Measurements from ENCODE around the gene FOXD4L6.
"Not testable (repeated sequence)": the region's sequence is repeated elsewhere in the genome, so short reads cannot be mapped to it uniquely, and the experiment has no call there.

The FOXD4L6 gene

DNA sequence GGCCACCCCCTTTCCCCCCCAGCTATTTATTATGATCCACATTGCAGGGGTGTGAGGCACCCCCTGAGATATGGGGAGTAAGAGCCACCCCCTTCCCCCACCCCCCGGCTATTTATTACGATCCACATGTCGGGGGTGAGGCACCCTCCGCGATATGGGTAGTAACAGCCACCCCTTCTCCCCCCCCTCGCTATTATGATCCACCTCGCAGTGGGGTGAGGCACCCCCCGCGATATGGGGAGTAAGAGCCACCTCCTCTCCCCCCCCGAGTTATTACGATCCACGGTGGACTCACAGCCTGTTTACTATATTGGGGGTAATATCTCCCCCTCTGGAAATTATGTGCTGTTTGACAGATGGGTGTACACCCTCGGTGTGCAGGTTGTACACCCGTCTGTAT lies 15.1 kb downstream of the FOXD4L6 start:
- not testable (repeated sequence) for H3K4me1 Mint-ChIP-seq; H3K4me3 Mint-ChIP-seq; H3K27me3 Mint-ChIP-seq; H3K27ac Mint-ChIP-seq (ENCODE audit: low read depth); H3K9me3 Mint-ChIP-seq; DNase-seq (ENCODE audit: low spot score in 2 of 2); H3K36me3 Mint-ChIP-seq (ENCODE audit: insufficient read depth)
- ATAC-seq (replicated peaks; ENCODE audit: extremely low read depth, poor library complexity, severe bottlenecking) = peak; percentile 26

DNA sequence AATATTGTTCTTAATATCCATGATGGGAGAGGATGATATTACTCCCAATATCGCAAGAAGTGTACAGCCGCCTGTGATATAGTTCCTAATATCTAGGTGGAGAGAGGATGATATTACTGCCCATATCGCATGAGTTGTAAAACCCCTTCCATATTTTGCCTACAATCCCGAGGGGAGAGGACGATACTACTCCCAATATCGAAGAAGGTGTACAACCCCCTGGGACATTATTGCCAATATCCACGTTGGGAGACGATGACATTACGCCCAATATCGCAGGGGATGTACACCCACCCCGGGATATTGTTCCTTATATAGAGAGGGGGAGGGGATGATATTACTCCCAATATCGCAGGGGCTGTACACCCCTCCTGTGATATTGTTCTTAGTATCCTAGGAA lies 17.1 kb downstream of the FOXD4L6 start:
- not testable (repeated sequence) for H3K4me1 Mint-ChIP-seq; H3K27ac Mint-ChIP-seq (ENCODE audit: low read depth); H3K27me3 Mint-ChIP-seq; H3K9me3 Mint-ChIP-seq; H3K4me3 Mint-ChIP-seq; ATAC-seq (replicated peaks; ENCODE audit: extremely low read depth, poor library complexity, severe bottlenecking); H3K36me3 Mint-ChIP-seq (ENCODE audit: insufficient read depth); DNase-seq (ENCODE audit: low spot score in 2 of 2)

DNA sequence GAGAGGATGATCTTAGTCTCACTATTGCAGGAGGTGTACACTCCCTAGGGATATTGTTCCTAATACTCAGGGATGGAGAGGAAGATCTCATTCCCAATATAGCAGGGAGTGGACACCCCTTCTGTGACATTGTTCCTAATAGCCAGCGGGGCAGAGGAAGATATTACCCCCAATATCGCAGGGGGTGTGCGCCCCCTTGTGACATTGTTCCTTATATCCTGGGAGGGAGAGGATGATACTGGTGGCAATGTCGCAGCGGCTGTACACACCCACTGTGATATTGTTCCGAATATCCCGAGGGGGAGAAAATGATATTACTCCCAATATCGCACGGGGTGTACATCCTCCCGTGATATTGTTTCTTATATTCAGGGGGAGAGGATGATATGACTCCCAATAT lies 17.6 kb downstream of the FOXD4L6 start:
- not testable (repeated sequence) for H3K4me3 Mint-ChIP-seq; H3K27ac Mint-ChIP-seq (ENCODE audit: low read depth); H3K9me3 Mint-ChIP-seq; H3K4me1 Mint-ChIP-seq; DNase-seq (ENCODE audit: low spot score in 2 of 2); ATAC-seq (replicated peaks; ENCODE audit: extremely low read depth, poor library complexity, severe bottlenecking); H3K27me3 Mint-ChIP-seq; H3K36me3 Mint-ChIP-seq (ENCODE audit: insufficient read depth)

DNA sequence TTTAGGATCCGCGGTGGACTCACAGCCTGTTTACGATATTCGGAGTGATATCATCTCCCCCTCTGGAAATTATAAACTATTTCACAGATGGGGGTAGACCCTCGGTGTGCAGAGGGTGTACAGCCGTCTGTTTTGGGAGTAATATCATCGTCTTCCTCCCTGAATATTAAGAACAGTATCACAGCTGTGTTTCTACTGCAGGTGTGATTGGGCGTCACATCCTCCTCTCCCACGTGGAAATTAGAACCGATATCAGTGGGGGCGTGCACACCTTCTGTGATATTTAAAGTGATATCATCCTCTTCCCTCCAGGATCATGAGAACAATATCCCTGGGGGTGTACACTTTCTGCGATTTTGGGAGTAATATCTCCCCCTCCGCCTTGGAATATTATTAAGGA lies 19.2 kb downstream of the FOXD4L6 start:
- H3K27ac Mint-ChIP-seq (ENCODE audit: low read depth); H3K4me3 Mint-ChIP-seq; H3K36me3 Mint-ChIP-seq (ENCODE audit: insufficient read depth); ATAC-seq (replicated peaks; ENCODE audit: extremely low read depth, poor library complexity, severe bottlenecking); DNase-seq (ENCODE audit: low spot score in 2 of 2); H3K27me3 Mint-ChIP-seq; H3K9me3 Mint-ChIP-seq; H3K4me1 Mint-ChIP-seq: not testable (repeated sequence)

DNA sequence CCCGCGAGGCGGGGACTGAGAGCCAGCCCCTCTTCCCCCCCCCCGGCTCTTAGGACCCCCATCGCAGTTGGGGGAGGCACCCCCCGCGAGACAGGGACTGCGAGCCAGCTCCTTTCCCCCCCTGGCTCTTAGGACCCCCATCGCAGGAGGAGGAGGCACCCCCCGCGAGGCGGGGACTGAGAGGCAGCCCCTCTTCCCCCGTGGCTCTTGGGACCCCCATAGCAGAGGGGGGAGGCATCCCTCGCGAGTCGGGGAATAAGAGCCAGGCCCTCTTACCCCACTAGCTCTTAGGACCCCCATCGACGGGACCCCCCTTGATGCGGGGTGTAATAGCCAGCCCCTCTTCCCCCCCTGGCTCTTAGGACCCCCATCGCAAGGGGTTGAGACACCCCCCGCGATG lies 19.7 kb downstream of the FOXD4L6 start:
- not testable (repeated sequence) for H3K27ac Mint-ChIP-seq (ENCODE audit: low read depth); H3K9me3 Mint-ChIP-seq; ATAC-seq (replicated peaks; ENCODE audit: extremely low read depth, poor library complexity, severe bottlenecking); H3K4me1 Mint-ChIP-seq; H3K27me3 Mint-ChIP-seq; H3K4me3 Mint-ChIP-seq; DNase-seq (ENCODE audit: low spot score in 2 of 2); H3K36me3 Mint-ChIP-seq (ENCODE audit: insufficient read depth)

DNA sequence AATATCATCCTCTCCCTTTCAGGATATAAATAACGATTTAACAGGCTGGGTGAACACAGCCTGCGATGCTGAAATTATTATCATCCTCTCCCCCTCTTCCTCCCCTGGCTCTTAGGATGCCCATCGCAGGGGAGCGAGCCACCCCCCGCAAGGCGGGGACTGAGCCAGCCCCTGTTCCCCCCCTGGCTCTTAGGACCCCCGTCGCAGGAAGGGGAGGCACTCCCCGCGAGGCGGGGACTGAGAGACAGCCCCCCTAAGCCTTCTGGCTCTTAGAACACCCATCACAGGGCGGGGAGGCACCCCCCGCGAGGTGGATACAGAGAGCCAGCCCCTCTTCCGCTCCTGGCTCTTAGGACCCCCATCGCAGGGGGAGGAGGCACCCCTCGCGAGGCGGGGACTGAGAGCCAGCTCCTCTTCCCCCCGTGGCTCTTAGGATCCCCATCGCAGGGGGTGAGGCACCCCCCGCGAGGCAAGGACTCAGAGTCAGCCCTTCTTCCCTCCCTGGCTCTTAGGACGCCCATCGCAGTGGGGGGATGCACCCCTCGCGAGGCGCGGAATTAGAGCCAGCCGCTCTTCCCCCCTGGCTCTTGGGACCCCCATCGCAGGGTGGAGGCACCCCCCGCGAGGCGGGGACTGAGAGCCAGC lies 21.9 kb downstream of the FOXD4L6 start:
- not testable (repeated sequence) for ATAC-seq (replicated peaks; ENCODE audit: extremely low read depth, poor library complexity, severe bottlenecking); DNase-seq (ENCODE audit: low spot score in 2 of 2); H3K27me3 Mint-ChIP-seq; H3K36me3 Mint-ChIP-seq (ENCODE audit: insufficient read depth); H3K4me1 Mint-ChIP-seq; H3K27ac Mint-ChIP-seq (ENCODE audit: low read depth); H3K4me3 Mint-ChIP-seq; H3K9me3 Mint-ChIP-seq

DNA sequence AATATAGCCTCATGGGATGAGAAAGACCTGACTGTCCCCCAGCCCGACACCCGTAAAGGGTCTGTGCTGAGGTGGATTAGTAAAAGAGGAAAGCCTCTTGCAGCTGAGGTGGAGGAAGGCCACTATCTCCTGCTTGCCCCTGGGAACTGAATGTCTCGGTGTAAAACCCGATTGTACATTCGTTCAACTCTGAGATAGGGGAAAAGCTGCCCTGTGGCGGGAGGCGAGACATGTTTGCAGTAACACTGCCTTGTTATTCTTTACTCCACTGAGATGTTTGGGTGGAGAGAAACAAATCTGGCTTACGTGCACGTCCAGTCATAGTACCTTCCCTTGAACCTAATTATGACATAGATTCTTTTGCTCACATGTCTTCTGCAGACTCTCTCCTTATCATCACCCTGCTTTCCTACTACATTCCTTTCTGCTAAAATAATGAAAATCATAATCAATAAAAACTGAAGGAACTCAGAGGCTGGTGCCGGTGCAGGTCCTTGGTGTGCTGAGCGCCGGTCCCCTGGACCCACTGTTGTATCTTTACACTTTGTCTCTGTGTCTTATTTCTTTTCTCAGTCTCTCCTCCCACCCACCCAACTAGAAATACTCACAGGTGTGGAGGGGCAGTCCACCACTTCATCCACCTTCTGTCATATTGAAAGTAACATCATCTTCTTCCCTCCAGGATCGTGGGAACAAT lies 22.8 kb downstream of the FOXD4L6 start:
- not testable (repeated sequence) for H3K4me1 Mint-ChIP-seq; ATAC-seq (replicated peaks; ENCODE audit: extremely low read depth, poor library complexity, severe bottlenecking); H3K27ac Mint-ChIP-seq (ENCODE audit: low read depth); H3K4me3 Mint-ChIP-seq; DNase-seq (ENCODE audit: low spot score in 2 of 2); H3K9me3 Mint-ChIP-seq; H3K27me3 Mint-ChIP-seq; H3K36me3 Mint-ChIP-seq (ENCODE audit: insufficient read depth)

DNA sequence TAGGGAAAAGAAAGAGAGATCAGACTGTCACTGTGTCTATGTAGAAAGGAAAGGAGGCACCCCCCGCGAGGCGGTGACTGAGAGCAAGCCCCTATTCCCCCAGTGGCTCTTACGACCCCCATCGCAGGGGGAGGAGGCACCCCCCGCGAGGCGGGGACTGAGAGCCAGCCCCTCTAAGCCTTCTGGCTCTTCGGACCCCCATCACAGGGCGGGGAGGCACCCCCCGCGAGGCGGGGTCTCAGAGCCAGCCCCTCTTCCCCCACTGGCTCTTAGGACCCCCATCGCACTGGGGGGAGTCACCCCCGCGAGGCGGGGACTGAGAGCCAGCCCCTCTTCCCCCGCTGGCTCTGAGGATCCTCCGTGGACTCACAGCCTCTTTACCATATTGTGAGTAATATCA lies 23.9 kb downstream of the FOXD4L6 start:
- not testable (repeated sequence) for H3K27me3 Mint-ChIP-seq; H3K4me3 Mint-ChIP-seq; H3K4me1 Mint-ChIP-seq; H3K27ac Mint-ChIP-seq (ENCODE audit: low read depth); H3K9me3 Mint-ChIP-seq; H3K36me3 Mint-ChIP-seq (ENCODE audit: insufficient read depth); DNase-seq (ENCODE audit: low spot score in 2 of 2)
- ATAC-seq (replicated peaks; ENCODE audit: extremely low read depth, poor library complexity, severe bottlenecking) = peak; percentile 42

DNA sequence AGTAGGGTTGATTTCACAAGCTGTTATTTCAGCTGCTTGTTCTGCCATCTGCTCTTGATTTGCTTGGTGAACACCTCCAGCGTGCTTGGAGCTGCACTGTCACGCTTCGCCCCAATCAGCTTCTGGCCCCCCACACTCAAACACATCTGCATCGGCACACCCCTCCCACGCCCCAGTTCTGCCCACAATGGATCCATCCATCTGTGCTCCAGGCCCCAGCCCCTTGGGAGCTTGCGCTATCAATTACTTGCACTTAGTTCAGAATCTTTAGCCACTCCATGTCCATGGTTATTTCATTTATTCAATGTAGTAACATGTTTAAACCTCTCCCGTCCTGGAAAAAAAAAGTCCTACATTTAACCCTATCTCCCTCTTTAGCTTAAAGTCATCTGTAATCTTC lies 28.0 kb downstream of the FOXD4L6 start:
- not testable (repeated sequence) for ATAC-seq (replicated peaks; ENCODE audit: extremely low read depth, poor library complexity, severe bottlenecking); H3K9me3 Mint-ChIP-seq; H3K36me3 Mint-ChIP-seq (ENCODE audit: insufficient read depth); DNase-seq (ENCODE audit: low spot score in 2 of 2); H3K27me3 Mint-ChIP-seq; H3K4me1 Mint-ChIP-seq; H3K4me3 Mint-ChIP-seq; H3K27ac Mint-ChIP-seq (ENCODE audit: low read depth)

DNA sequence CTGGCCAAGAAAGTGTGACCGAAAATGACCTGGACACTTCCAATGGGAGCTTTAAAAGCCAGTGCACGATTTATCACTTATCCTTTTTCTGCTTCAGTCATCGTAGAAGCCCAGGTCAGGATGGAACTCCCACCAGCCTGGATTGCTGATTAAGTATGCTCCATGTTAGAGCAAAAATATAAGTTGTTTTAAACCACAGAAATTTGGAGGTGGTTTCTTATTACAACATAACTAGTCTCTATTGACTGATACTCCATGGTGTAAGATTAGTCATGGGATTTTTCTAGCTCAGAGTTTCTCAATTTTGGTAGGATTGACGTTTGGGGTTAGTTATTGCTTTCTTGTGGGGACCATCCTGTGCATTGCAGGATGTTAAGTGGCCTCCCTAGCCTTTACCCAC lies 29.7 kb downstream of the FOXD4L6 start:
- H3K36me3 Mint-ChIP-seq (ENCODE audit: insufficient read depth); H3K9me3 Mint-ChIP-seq; DNase-seq (ENCODE audit: low spot score in 2 of 2); ATAC-seq (replicated peaks; ENCODE audit: extremely low read depth, poor library complexity, severe bottlenecking); H3K4me1 Mint-ChIP-seq; H3K27me3 Mint-ChIP-seq; H3K27ac Mint-ChIP-seq (ENCODE audit: low read depth); H3K4me3 Mint-ChIP-seq: not testable (repeated sequence)

DNA sequence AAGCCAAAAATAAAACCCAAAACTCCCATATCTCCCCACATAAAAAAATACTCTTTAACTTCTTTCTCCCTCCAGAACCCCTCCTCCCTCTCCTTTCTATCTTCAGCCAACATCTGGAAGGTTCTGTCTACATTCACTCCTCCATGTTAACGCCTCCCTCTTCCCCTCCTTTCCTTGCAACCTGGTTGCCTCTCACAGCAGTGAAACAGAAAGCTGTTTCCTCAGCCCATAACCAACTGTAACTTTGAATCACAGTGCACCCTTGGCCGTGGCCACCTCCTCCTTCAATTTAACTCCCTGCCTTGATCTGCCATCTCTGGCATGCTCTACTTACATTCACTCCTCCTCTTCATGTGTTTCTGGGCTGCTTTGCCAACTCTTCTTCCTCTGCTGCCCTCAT lies 33.4 kb downstream of the FOXD4L6 start:
- H3K9me3 Mint-ChIP-seq; H3K27ac Mint-ChIP-seq (ENCODE audit: low read depth); H3K4me3 Mint-ChIP-seq; H3K36me3 Mint-ChIP-seq (ENCODE audit: insufficient read depth); H3K27me3 Mint-ChIP-seq; H3K4me1 Mint-ChIP-seq; DNase-seq (ENCODE audit: low spot score in 2 of 2): not testable (repeated sequence)
- ATAC-seq (replicated peaks; ENCODE audit: extremely low read depth, poor library complexity, severe bottlenecking) = peak; percentile 14

DNA sequence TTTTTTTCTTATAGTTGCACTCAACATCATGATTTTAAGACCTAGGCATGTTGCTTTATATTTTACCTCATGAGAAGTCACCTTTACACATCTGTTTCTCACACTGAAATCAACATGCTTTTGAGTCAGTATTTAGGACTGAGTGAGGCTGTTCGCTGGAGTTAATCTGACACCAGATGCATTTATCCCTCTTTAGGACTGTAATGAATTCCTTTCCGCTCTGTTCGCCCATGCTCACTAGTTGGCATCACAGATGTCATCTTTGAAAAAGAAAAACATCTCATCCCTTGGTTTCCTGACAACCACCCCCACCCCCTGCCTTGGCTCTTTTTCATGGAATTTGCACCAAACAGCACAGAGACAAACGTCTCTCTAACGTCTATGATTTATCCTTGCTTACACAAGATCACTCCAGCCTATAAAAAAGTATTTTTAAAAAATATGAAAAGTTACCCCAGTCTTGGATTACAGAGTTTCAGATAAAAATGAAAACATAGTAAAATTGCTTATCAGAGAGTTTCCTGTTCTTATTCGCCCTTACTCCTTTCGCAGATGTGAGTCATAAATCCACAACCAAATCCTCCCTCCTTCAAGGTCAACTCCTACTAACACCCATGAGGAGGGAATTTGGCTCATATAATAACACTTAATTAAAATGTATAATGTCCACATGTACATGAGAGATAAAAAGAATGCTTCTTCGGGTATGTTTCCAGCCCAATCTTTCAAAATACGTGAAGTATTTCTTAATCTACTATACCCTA lies 34.3 kb downstream of the FOXD4L6 start:
- not testable (repeated sequence) for H3K9me3 Mint-ChIP-seq; DNase-seq (ENCODE audit: low spot score in 2 of 2); H3K27ac Mint-ChIP-seq (ENCODE audit: low read depth); H3K4me1 Mint-ChIP-seq; H3K27me3 Mint-ChIP-seq; H3K36me3 Mint-ChIP-seq (ENCODE audit: insufficient read depth); ATAC-seq (replicated peaks; ENCODE audit: extremely low read depth, poor library complexity, severe bottlenecking); H3K4me3 Mint-ChIP-seq

DNA sequence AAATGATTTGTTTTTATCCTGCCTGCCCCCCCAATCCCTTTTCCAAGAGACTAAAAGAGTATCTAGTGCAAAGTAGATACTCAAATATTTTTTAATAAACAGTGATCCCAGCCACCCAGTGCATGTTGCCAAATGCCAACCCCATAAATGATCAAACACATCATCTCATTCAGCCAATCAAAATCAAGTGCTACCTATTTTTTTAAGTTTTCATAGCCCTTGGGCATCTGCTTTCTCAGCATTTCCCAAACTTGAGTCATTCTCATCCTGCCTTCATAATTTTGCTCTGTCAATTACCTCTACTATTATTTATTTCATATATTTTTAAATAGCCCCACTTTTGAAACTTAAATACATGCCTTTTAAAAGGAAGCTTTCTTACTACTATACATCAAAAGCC lies 37.6 kb downstream of the FOXD4L6 start:
- not testable (repeated sequence) for H3K4me1 Mint-ChIP-seq; ATAC-seq (replicated peaks; ENCODE audit: extremely low read depth, poor library complexity, severe bottlenecking); H3K36me3 Mint-ChIP-seq (ENCODE audit: insufficient read depth); H3K4me3 Mint-ChIP-seq; H3K9me3 Mint-ChIP-seq; DNase-seq (ENCODE audit: low spot score in 2 of 2); H3K27ac Mint-ChIP-seq (ENCODE audit: low read depth)
- H3K27me3 Mint-ChIP-seq = peaks cover 27% of the 10 kb centered on the region
